Dermis microvascular lymphatic vessel endothelial cell (primary cell): ENCODE data around the gene PLXNB2. TPM values are rescaled to one million over a fixed set of nuclear protein-coding genes. Genes with fewer than 3 reads are reported as not detected.
"Not testable (repeated sequence)": the region's sequence is repeated elsewhere in the genome, so short reads cannot be mapped to it uniquely, and the experiment has no call there.

ENCODE experiments used
- DNase-seq, 2 donors: peaks; one replicate each; pipeline versions ENCODE4 v3.0.0 to v3.0.0-alpha.2; 2010; ENCODE audit warnings: low read depth in 2 of 2
- total RNA-seq: library from RNA; depleted of rRNA; stranded (reverse); fragments of >200 nt; gene quantifications from 2 replicates; pipeline ENCODE4 v1.2.1, GENCODE V29; 2014

PLXNB2 gene
- total RNA-seq, 1 donor from 2014 or later = 49.4 TPM

GRCh38 chr22:50326956-50327710 is 19.7 kb upstream of the PLXNB2 start, which contains the start of gene DENND6B:
Gene DENND6B (minus strand): TSS chr22:50327012. CDS start chr22:50326988, 24 bp downstream.
- DNase-seq = peak in 1 of 2 donors; percentile 85

- no peak for DNase-seq
Observed at GRCh38 chr22:50326225-50326955, 18.9 kb upstream of the PLXNB2 start.

GRCh38 chr22:50325444-50326224 is 18.2 kb upstream of the PLXNB2 start:
- DNase-seq = no peak

GRCh38 chr22:50323900-50324299 is 16.5 kb upstream of the PLXNB2 start:
- no peak for DNase-seq

- DNase-seq = not testable (repeated sequence)
Observed at GRCh38 chr22:50322382-50323104, 15.1 kb upstream of the PLXNB2 start.

- no peak for DNase-seq
Observed at GRCh38 chr22:50320671-50321325, 13.4 kb upstream of the PLXNB2 start.

- DNase-seq = no peak
Observed at GRCh38 chr22:50320116-50320515, 12.7 kb upstream of the PLXNB2 start.

GRCh38 chr22:50319503-50319951 is 12.1 kb upstream of the PLXNB2 start:
- no peak for DNase-seq

- no peak for DNase-seq
Observed at GRCh38 chr22:50318698-50319411, 11.4 kb upstream of the PLXNB2 start.

- DNase-seq = no peak
Observed at GRCh38 chr22:50318356-50318697, 10.9 kb upstream of the PLXNB2 start.

GRCh38 chr22:50317674-50318073 is 10.2 kb upstream of the PLXNB2 start:
- DNase-seq = no peak

GRCh38 chr22:50317178-50317577 is 9.7 kb upstream of the PLXNB2 start:
- DNase-seq = no peak

- DNase-seq = no peak
Observed at GRCh38 chr22:50316114-50317065, 8.9 kb upstream of the PLXNB2 start.

GRCh38 chr22:50315289-50316113 is 8.1 kb upstream of the PLXNB2 start:
- no peak for DNase-seq

GRCh38 chr22:50314455-50315288 is 7.2 kb upstream of the PLXNB2 start:
- peak in 1 of 2 donors; percentile 58 for DNase-seq

- DNase-seq = no peak
Observed at GRCh38 chr22:50314081-50314454, 6.6 kb upstream of the PLXNB2 start.

- DNase-seq = no peak
Observed at GRCh38 chr22:50313600-50313999, 6.2 kb upstream of the PLXNB2 start.
